GM12865 (cell line): ENCODE results near the gene ERFE.

Source experiments
- DNase-seq: peaks from one replicate; pipeline ENCODE4 v3.0.0; 2010; ENCODE audit warnings: low read depth
- H3K4me3 ChIP-seq: 2 replicates; pipeline ENCODE4 v1.5.1; 2011; ENCODE audit warnings: mild to moderate bottlenecking, low read depth, low read length, control low read depth
- TF ChIP-seq, protein P1 (sequence below): IDR thresholded peaks from 2 replicates; pipeline ENCODE4 v1.5.1; 2011; ENCODE audit warnings: low read length, control low read depth, low read depth, inconsistent platforms; ENCODE audit not compliant: insufficient read depth; ENCODE audit errors: missing control alignments

The ERFE gene

DNA sequence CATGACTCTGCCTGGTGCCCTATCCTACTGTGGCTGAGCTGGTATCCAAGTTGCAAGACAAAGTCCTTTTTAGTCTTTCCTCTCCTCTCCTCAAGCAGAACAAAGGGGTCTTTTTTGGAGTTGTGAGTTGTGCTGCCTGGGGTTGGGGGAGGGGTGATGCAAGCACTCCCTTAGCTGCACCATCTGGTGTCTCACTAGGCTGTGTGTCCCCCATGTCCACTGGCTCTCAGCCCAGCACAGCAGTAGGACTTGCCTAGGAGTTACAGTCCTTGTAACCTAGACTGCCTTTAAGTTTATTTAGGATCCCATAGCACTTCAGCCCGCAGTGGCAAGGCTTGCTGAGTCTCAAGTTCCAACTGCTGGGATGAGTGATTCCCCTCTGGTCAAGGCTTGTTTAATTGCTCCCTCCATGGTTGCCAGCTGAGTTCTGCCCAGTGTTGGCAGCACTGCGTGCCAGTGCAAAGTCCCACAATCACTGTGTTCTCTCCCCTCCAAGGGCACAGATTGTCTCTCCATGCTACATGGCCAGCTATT, 57.9 kb downstream of the ERFE start:
- TF ChIP-seq, protein P1, sequence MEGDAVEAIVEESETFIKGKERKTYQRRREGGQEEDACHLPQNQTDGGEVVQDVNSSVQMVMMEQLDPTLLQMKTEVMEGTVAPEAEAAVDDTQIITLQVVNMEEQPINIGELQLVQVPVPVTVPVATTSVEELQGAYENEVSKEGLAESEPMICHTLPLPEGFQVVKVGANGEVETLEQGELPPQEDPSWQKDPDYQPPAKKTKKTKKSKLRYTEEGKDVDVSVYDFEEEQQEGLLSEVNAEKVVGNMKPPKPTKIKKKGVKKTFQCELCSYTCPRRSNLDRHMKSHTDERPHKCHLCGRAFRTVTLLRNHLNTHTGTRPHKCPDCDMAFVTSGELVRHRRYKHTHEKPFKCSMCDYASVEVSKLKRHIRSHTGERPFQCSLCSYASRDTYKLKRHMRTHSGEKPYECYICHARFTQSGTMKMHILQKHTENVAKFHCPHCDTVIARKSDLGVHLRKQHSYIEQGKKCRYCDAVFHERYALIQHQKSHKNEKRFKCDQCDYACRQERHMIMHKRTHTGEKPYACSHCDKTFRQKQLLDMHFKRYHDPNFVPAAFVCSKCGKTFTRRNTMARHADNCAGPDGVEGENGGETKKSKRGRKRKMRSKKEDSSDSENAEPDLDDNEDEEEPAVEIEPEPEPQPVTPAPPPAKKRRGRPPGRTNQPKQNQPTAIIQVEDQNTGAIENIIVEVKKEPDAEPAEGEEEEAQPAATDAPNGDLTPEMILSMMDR: no peak
- H3K4me3 ChIP-seq: no peak overlapping the region
- no peak for DNase-seq
